ENCODE data around the gene PHLDA2.

DNA sequence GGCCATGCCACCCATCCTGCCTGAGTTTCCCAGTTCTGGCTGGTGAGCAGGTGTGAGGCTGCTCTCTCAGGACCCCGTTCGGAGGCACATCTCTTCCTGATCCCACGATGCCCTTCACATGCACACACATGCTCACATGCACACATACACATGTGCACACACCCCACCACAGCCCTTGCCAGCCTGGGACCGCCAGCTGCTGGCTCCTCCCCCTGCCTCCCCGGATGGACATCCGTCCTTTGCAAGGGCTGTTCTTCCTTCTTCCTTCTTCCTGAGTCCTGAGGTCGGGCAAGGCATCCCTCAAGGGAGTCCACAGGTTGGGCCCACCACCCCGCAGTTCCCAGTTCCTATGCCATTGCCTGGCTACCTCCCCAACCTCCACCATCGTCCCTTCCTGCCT is 33.2 kb downstream of the PHLDA2 start:
- TF ChIP-seq, protein P1, sequence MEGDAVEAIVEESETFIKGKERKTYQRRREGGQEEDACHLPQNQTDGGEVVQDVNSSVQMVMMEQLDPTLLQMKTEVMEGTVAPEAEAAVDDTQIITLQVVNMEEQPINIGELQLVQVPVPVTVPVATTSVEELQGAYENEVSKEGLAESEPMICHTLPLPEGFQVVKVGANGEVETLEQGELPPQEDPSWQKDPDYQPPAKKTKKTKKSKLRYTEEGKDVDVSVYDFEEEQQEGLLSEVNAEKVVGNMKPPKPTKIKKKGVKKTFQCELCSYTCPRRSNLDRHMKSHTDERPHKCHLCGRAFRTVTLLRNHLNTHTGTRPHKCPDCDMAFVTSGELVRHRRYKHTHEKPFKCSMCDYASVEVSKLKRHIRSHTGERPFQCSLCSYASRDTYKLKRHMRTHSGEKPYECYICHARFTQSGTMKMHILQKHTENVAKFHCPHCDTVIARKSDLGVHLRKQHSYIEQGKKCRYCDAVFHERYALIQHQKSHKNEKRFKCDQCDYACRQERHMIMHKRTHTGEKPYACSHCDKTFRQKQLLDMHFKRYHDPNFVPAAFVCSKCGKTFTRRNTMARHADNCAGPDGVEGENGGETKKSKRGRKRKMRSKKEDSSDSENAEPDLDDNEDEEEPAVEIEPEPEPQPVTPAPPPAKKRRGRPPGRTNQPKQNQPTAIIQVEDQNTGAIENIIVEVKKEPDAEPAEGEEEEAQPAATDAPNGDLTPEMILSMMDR (IDR thresholded peaks at IDR 0.05): no peak
- no peak for TF ChIP-seq POLR2A (IDR thresholded peaks at IDR 0.05)

Data from Peyer's patch (tissue), 4 donors.